Lower leg skin (tissue), 4 donors: ENCODE results near the gene RNASE12. TPM values are rescaled to one million over a fixed set of nuclear protein-coding genes. Genes with fewer than 3 reads are reported as not detected.

Experiments used
- DNase-seq, 2 donors: peaks; one replicate each; pipeline ENCODE4 v3.0.0-alpha.2; 2019; ENCODE audit warnings: low spot score in 2 of 2
- H3K4me3 ChIP-seq: fragments of 200-600 bp; sonication (generic); 2 replicates; pipeline ENCODE4 v1.5.1; 2017; ENCODE audit warnings: mild to moderate bottlenecking, low read depth; ENCODE audit not compliant: poor library complexity, severe bottlenecking
- CTCF ChIP-seq, 3 donors: fragments of 450-650 bp; IDR thresholded peaks; one replicate each; pipeline ENCODE4 v1.5.1; 2016; ENCODE audit warnings: antibody characterized with exemption in 3 of 3, mild to moderate bottlenecking in 3 of 3, moderate library complexity in 2 of 3
- POLR2A ChIP-seq, 2 donors: fragments of 450-650 bp; IDR thresholded peaks; one replicate each; pipeline ENCODE4 v1.6.1; 2016 to 2017; ENCODE audit warnings: antibody characterized with exemption in 2 of 2, mild to moderate bottlenecking in 1 of 2, moderate library complexity in 1 of 2
- WGBS, 2 donors: methylation state at CpG; one replicate each; pipeline ENCODE4 v1.1.5; 2018; 5-methylcytosine and 5-hydroxymethylcytosine counted together
- intact Hi-C: fragments of 100-400 bp; cut with DNase I; formaldehyde crosslinking; loops from one replicate; pipeline ENCODE4 v1.15.0; 2023; ENCODE audit warnings: low total_unique reads
- total RNA-seq, 4 donors: library from RNA; depleted of rRNA; stranded (reverse); fragments of >200 nt; gene quantifications; one replicate each; pipeline ENCODE4 v1.1.0, GENCODE V29; 2016

Gene RNASE12
- total RNA-seq, 4 donors from 2014 or later = not detected

- WGBS, 2 donors = 34 to 40% methylated on average over 1 of the region's 1 CpG
- DNase-seq = no peak
- no peak for TF ChIP-seq POLR2A (IDR thresholded peaks at IDR 0.05)
- TF ChIP-seq CTCF (IDR thresholded peaks at IDR 0.05) = no peak
- intact Hi-C loops = no loop called here
- H3K4me3 ChIP-seq = no peak overlapping the region
Observed at GRCh38 chr14:20592574-20592973, 1.4 kb upstream of the RNASE12 start.

- TF ChIP-seq CTCF (IDR thresholded peaks at IDR 0.05) (no peak), POLR2A (IDR thresholded peaks at IDR 0.05) (no peak)
- DNase-seq = no peak
- WGBS, 2 donors = 85 to 88% methylated on average over 6 of the region's 6 CpGs
- intact Hi-C loops = no loop called here
- H3K4me3 ChIP-seq = no peak within 1 kb of the TSS
Observed at GRCh38 chr14:20587489-20588154, 3.6 kb downstream of the RNASE12 start, which contains the start of gene RNASE11. Gene RNASE11 (minus strand): TSS chr14:20588001.

- DNase-seq = no peak
- intact Hi-C loops = no loop called here
- no peak for TF ChIP-seq POLR2A (IDR thresholded peaks at IDR 0.05)
- no peak for TF ChIP-seq CTCF (IDR thresholded peaks at IDR 0.05)
- no peak overlapping the region for H3K4me3 ChIP-seq
- 48 to 55% methylated on average over 5 of the region's 5 CpGs for WGBS, 2 donors
Observed at GRCh38 chr14:20583908-20584307, 7.3 kb downstream of the RNASE12 start.

GRCh38 chr14:20583142-20583541 lies 8.0 kb downstream of the RNASE12 start:
- intact Hi-C loops = no loop called here
- no peak for DNase-seq
- no peak overlapping the region for H3K4me3 ChIP-seq
- TF ChIP-seq POLR2A (IDR thresholded peaks at IDR 0.05) (no peak), CTCF (IDR thresholded peaks at IDR 0.05) (no peak)

- WGBS, 2 donors = 79 to 81% methylated on average over 4 of the region's 4 CpGs
- TF ChIP-seq CTCF (IDR thresholded peaks at IDR 0.05) (no peak), POLR2A (IDR thresholded peaks at IDR 0.05) (no peak)
- intact Hi-C loops = no loop called here
- no peak for DNase-seq
- H3K4me3 ChIP-seq = no peak overlapping the region
Observed at GRCh38 chr14:20580242-20580641, 10.9 kb downstream of the RNASE12 start.
